C4-2B (cell line): ENCODE data around the gene HIP1.

Experiments used
- ZFX ChIP-seq: fragments of 450-650 bp; IDR thresholded peaks from 2 replicates; pipeline ENCODE4 v1.6.1; 2017
- TF ChIP-seq, protein P1 (sequence below): fragments of 450-650 bp; conservative IDR thresholded peaks from 2 replicates; pipeline ENCODE4 v1.5.1; 2017; ENCODE audit warnings: mild to moderate bottlenecking

DNA sequence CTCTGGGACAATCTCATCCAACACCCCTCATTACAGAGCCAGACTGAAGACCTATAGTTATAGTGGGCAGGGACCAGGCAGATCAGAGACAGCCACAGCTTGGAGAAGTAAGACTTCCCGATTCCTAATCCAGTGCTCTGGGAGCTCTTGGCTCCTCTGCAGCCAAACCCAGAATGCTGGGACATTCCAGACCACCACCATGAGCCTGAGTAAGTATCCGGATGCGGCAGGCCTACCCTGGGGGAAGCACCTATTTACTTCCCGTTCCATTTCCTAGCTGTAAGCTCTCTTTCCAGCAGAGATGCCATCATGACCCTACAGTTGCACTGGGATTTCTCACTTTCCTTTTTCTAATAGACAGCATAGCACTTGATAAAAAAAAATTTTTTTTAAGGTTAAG, 16.4 kb downstream of the HIP1 start:
- TF ChIP-seq, protein P1, sequence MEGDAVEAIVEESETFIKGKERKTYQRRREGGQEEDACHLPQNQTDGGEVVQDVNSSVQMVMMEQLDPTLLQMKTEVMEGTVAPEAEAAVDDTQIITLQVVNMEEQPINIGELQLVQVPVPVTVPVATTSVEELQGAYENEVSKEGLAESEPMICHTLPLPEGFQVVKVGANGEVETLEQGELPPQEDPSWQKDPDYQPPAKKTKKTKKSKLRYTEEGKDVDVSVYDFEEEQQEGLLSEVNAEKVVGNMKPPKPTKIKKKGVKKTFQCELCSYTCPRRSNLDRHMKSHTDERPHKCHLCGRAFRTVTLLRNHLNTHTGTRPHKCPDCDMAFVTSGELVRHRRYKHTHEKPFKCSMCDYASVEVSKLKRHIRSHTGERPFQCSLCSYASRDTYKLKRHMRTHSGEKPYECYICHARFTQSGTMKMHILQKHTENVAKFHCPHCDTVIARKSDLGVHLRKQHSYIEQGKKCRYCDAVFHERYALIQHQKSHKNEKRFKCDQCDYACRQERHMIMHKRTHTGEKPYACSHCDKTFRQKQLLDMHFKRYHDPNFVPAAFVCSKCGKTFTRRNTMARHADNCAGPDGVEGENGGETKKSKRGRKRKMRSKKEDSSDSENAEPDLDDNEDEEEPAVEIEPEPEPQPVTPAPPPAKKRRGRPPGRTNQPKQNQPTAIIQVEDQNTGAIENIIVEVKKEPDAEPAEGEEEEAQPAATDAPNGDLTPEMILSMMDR: no peak
- no peak for TF ChIP-seq ZFX
